ACHN (cell line): Measurements from ENCODE around the gene PPOX.

ENCODE experiments used
- DNase-seq: peaks from one replicate; pipeline ENCODE4 v3.0.0-alpha.2; 2015
- in situ Hi-C: cut with HindIII; loops from 2 replicates; pipeline ENCODE4 v1.10.0; 2017; ENCODE audit warnings: low sequenced_read_pairs, low pct_ligation_motif_present, low pct_unique_long_range_greater_than_20kb

Gene PPOX

DNA sequence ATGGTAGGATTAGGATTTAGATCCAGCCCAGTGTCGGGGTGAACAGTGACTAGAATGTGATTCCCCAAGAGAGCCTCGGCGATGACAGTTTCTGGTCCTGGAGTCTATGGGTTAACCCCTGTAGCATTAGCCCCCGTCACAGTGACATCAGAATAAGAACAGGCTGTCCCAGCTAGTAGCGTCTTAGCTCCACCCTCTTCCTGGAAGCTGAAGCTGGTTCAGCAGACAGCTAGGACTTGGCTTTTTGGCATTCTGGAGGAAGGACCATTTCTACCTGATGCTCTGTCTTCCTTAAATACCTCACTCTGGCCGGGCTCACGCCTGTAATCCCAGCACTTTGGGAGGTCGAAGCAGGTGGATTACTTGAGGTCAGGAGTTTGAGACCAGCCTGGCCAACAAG is 40.9 kb downstream of the PPOX start:
- no peak for DNase-seq
- in situ Hi-C loops, result loop anchor here (25.0 kb wide), 1 partner anchor 105 kb away; the partner anchor contains the start of genes MPZ and SDHC

DNA sequence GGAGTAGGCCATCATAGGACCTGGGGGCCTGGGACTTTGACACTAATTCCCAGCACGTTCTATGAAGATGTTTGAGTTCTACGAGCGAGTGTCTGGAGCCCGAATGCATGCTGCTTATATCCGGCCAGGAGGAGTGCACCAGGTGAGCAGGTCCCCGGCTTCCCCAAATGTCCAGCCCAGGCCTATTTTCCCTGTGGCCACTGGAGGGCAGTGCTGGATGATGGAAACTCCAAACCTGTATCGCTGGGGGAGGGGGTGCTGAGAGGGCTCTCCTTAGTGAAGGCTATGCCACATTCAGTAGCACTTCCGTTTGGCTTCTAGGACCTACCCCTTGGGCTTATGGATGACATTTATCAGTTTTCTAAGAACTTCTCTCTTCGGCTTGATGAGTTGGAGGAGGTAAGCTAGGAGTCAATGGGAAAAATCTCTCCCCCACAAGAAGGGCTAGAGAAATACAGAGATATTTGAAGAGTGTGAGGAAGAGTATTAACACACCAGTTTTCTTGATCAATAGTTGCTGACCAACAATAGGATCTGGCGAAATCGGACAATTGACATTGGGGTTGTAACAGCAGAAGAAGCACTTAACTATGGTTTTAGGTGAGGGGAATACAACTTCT is 43.7 kb downstream of the PPOX start:
- in situ Hi-C loops, result loop anchor here (25.0 kb wide), 1 partner anchor 102 kb away; the partner anchor contains the start of genes MPZ and SDHC
- peak; percentile 80 for DNase-seq

DNA sequence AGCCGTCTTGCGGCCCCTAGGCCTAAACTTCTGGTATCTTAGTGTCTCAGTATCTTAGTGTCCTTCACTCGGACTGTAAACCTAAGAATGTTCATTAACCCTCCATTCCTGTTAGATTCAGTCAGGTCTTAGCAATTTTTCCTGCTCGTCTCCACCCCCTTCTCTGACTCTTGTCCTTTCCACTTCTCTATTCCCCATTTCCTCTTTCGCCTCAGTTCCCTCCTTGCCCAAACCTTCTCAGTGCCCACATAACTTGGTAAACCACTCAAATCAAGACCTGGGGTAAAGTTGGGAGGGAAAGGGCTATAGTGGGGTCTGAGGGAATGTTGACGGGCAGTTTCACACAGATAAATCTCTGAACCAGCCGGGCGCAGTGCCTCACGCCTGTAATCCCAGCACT is 48.1 kb downstream of the PPOX start:
- in situ Hi-C loops, result loop anchor here (25.0 kb wide), 1 partner anchor 98 kb away; the partner anchor contains the start of genes MPZ and SDHC
- no peak for DNase-seq

DNA sequence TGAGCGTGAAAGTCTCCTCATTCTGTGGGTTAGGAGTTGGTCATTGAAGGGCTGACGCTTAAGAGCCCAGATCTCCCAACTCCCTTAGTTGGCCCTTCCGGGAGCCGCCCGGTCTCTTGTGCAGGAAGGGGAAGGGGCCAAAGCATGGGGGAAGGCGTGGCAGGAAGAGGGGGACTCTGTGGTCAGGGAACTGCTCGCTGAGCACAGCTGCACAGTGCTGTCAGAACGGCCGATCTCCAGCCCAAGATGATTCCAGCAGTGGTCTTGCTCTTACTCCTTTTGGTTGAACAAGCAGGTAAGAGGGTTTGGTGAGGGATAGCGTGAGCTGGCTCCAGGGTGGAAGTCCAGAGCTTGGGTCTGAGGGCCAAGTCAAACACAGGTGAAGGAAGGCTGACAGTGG is 48.9 kb downstream of the PPOX start, which contains the start of gene FCER1G:
TSS of gene FCER1G (plus strand) at position 220 of the 400 bp plus-strand sequence. CDS start at position 247, 27 bp downstream.
- DNase-seq, result no peak
- in situ Hi-C loops, result loop anchor here (25.0 kb wide), 1 partner anchor 97 kb away; the partner anchor contains the start of genes MPZ and SDHC

DNA sequence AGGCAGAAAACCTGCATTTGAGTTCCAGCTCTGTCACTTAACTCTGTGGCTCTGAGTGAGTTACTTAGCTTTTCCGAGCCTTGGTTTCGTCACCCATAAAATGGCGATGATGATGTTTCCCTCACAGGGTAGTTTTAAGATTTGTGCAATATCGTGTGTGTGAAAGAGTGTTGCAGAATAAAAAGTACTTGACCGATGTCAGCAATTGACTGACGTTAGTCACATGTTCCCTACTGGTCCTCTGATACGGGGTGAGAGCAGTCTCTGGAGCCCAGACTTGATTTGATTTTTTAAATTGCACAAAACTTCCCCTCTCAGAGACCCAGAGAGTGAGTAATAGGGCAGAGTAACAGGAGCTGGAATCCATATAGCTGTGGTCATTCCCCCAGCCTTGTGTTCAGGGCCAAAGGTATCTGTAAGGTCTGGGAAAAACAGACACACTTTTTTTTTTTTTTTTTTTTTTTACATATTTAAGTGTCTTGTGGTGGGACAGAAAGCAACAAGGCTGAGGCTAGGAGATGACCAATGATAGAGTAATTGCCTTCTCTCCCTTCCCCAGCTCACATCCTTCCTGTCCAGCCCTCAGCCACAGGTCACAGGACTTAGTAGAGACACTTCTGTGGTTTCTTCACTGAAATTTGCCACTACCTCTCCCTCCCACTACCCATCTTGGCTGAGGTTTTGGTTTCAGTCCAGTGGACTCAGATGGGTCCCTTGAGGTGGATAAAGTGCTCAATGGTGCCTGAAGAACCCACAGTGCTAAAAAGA is 50.9 kb downstream of the PPOX start:
- in situ Hi-C loops, result loop anchor here (25.0 kb wide), 1 partner anchor 95 kb away; the partner anchor contains the start of genes MPZ and SDHC
- peak; percentile 26 for DNase-seq

DNA sequence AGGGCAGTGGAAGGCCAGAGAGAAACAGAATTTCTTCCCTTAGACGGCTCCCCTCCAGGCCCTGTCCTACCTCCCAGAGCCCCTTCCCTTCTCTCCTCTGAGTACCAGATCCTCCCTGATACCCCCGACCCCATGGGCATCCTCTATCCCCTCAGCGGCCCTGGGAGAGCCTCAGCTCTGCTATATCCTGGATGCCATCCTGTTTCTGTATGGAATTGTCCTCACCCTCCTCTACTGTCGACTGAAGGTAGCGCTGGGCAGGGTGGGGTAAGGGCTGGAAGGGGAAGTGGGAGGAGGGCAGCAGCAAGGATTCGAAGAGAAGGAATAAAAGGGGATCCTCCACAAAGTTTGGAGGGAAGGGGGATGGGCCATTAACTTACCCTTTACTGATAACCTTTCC is 51.6 kb downstream of the PPOX start:
- no peak for DNase-seq
- in situ Hi-C loops, result loop anchor here (25.0 kb wide), 1 partner anchor 94 kb away; the partner anchor contains the start of genes MPZ and SDHC

DNA sequence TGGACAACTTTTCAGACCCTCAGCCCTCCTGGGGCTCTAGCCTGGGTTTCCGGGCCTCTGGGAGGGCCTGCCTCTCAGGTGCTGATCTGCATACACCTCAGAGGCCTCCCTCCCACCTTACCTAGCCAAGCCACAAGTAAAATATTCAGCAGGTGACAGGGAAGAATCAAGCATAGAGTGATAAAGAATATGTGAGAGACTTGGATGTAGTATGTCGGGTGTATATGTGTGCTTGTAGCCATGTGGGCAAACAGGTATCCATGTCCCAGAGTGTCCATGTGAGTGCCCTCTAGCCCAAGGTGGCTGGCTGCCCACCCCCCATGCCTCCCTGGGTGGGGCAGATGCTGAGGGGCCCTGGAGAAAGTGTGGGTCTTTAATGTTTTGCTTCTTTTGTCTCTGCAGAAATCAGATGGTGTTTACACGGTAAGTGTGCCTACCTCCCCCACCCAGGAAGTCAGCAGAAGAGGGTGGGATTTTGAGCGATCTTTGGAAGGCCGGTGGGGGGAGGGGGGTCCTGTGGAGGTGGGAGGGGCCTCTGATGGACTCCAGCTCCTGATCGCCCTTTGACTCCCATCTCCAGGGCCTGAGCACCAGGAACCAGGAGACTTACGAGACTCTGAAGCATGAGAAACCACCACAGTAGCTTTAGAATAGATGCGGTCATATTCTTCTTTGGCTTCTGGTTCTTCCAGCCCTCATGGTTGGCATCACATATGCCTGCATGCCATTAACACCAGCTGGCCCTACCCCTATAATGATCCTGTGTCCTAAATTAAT is 52.3 kb downstream of the PPOX start:
- no peak for DNase-seq
- in situ Hi-C loops, result loop anchor here (25.0 kb wide), 1 partner anchor 94 kb away; the partner anchor contains the start of genes MPZ and SDHC

DNA sequence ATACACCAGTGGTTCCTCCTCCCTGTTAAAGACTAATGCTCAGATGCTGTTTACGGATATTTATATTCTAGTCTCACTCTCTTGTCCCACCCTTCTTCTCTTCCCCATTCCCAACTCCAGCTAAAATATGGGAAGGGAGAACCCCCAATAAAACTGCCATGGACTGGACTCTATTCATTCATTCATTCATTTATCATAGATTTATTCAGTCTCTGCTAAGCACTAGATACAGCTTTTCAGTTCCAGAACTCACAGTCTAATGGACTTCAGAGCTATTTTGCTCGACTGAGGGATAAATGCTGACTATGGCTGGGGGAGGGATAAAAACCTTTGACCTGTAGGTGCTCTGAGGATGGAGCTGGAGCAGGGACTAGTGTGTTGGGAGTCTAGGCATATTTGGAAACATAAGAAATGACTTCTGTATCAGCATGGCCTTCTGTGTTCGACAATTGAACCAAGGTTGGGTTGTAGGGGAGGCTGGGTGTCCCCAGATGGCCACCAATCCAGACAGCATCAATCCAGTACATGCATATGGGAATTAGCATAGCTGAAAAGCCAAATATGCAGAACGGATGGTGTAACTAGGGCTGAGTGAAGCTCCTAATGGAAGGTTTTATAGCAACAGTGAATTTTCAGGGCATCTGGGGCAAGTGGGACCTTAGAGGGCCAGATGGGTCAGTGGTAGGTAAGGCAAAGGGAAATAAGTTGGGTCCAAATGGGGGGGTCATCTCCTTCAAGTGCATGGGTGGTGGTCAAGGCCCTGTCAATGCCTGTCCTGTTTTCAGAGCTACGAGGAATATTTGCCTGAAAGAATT is 53.1 kb downstream of the PPOX start:
- DNase-seq, result no peak
- in situ Hi-C loops, result loop anchor here (25.0 kb wide), 1 partner anchor 93 kb away; the partner anchor contains the start of genes MPZ and SDHC

DNA sequence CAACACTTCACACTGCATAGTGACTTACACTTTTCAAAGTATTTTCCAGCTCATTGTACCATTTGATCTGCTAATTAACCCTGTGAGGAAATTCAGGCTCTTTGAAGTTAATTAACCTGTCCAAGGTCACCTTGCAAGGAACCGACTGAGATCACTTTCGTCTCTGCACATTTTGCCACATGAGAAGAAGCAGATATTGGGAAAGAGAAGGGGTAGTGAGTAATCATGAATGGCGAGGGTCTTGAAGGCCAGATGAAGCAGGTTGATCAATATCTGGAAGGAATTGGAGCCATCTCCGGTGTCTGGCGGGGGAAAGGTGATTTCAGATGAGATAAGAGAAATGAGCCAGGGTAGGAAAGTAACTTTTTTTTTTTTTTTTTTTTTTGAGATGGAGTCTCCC is 53.8 kb downstream of the PPOX start:
- no peak for DNase-seq
- in situ Hi-C loops, result loop anchor here (10.0 to 25.0 kb wide), 2 partner anchors 92 to 155 kb away; partner anchors contain the start of genes MPZ and SDHC
